HL-60 (cell line): ENCODE results near the gene NFIX.
A peak's percentile ranks its signal among the peaks of the same experiment; 100 is the strongest.

Experiments
- DNase-seq, 2 experiments: peaks; one replicate each; pipeline ENCODE4 v3.0.0-alpha.2; 2010 to 2020; ENCODE audit warnings: low read depth in 1 of 2, low spot score in 1 of 2
- H3K27ac ChIP-seq: fragments of 250-450 bp; sonication (Bioruptor Pico); replicated peaks from 2 replicates; pipeline ENCODE4 v1.5.1; 2020; ENCODE audit warnings: mild to moderate bottlenecking, moderate library complexity
- H3K27me3 ChIP-seq: fragments of 250-450 bp; sonication (Bioruptor Pico); 2 replicates; pipeline ENCODE4 v1.5.1; 2021; ENCODE audit warnings: mild to moderate bottlenecking, moderate library complexity; ENCODE audit not compliant: insufficient read depth, poor library complexity, severe bottlenecking
- H3K4me3 ChIP-seq: replicated peaks from 2 replicates; pipeline ENCODE4 v1.5.1; 2011; ENCODE audit warnings: mild to moderate bottlenecking, control low read depth, low read length; ENCODE audit not compliant: insufficient read depth
- CTCF ChIP-seq: IDR thresholded peaks from one replicate; pipeline ENCODE4 v1.5.1; 2011; ENCODE audit warnings: low read length, control low read depth, inconsistent platforms; ENCODE audit not compliant: insufficient read depth
- GABPA ChIP-seq: IDR thresholded peaks from 2 replicates; pipeline ENCODE4 v1.6.1; 2012; ENCODE audit warnings: low read depth
- POLR2AphosphoS5 ChIP-seq: IDR thresholded peaks from 2 replicates; pipeline ENCODE4 v1.6.1; 2012; ENCODE audit warnings: low read depth
- SPI1 ChIP-seq: IDR thresholded peaks from 2 replicates; pipeline ENCODE4 v1.6.1; 2012; ENCODE audit warnings: low read depth, mild to moderate bottlenecking, borderline replicate concordance
- TF ChIP-seq, protein P1 (sequence below): IDR thresholded peaks from 2 replicates; pipeline ENCODE4 v1.6.1; 2012; ENCODE audit warnings: low read depth; ENCODE audit not compliant: insufficient replicate concordance

NFIX gene

DNA sequence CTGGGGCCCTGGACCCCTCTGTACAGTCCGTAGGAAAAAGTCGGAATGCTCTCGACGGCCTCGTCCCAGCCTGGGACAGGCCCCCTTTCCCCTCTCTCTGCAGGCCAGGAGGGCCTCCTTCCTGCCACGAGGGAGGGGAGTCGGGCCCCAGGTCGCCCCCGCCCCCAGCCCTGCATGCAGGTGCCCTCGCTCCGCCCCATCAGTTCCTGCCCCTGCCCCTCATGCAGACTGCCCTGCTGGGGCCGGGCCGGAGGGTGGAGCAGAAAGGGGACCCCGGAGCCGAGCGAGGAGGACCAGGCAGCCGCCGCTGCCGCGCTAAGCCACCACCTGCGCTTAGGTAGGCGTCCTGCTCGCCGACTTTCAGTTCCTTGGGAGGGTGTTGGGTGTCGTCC, 100.1 kb downstream of the NFIX start:
- peak overlapping the region; percentile 40 for H3K4me3 ChIP-seq
- TF ChIP-seq SPI1 (no peak), GABPA (no peak), POLR2AphosphoS5 (no peak; the same call in 1 of the 2 replicates), CTCF (no peak)
- TF ChIP-seq, protein P1, sequence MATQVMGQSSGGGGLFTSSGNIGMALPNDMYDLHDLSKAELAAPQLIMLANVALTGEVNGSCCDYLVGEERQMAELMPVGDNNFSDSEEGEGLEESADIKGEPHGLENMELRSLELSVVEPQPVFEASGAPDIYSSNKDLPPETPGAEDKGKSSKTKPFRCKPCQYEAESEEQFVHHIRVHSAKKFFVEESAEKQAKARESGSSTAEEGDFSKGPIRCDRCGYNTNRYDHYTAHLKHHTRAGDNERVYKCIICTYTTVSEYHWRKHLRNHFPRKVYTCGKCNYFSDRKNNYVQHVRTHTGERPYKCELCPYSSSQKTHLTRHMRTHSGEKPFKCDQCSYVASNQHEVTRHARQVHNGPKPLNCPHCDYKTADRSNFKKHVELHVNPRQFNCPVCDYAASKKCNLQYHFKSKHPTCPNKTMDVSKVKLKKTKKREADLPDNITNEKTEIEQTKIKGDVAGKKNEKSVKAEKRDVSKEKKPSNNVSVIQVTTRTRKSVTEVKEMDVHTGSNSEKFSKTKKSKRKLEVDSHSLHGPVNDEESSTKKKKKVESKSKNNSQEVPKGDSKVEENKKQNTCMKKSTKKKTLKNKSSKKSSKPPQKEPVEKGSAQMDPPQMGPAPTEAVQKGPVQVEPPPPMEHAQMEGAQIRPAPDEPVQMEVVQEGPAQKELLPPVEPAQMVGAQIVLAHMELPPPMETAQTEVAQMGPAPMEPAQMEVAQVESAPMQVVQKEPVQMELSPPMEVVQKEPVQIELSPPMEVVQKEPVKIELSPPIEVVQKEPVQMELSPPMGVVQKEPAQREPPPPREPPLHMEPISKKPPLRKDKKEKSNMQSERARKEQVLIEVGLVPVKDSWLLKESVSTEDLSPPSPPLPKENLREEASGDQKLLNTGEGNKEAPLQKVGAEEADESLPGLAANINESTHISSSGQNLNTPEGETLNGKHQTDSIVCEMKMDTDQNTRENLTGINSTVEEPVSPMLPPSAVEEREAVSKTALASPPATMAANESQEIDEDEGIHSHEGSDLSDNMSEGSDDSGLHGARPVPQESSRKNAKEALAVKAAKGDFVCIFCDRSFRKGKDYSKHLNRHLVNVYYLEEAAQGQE = no peak

DNA sequence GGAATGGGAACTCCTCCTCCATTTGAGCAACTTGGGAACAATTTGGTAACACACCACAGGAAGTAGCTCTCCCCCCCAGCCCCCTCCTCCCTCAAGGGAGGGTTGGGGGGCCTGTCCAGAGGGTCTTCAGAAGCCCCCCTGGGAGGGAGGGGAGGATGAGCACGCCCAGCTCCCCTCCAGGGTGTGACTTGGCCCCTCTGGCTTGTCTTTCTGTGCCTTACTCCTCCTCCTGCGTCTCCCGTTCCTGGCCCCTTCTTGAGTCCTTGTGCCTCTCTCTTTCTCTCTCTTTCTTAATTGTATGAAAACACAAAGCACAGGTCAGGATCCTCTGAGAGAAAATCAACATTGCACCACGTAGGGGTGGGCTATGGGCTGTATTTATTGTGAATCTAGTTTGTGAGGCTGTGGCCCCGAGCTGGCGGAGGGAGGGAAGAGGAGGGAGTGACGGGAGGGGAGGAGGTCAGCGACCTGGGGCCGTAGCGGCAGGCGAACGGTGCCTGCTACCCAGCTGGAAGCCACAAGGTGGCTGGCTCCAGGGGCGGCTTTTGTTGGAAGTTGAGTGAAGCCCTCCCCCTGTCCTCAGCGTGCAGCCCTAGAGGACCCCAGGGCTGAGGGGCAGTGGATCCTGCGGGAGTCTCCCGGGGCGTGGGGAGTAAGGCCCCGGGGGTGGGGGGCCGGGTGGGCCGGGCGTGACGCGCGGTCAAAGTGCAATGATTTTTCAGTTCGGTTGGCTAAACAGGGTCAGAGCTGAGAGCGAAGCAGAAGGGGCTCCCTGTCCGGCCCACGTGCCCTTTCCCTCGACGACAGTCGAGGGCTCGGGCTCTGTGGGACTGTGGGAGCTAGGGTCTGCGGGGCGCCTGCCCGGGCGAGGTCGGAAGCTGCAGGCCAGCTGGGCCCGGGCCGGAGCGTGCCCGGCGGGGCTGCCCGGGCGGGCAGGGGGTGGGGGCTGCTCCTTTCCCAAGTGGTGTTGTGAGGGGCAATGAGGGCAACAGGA, 101.0 kb downstream of the NFIX start:
- H3K27ac ChIP-seq = peak overlapping the region; percentile 99
- DNase-seq = peak in 1 of 2 experiments; percentile 83
- TF ChIP-seq SPI1 = no peak
- TF ChIP-seq, protein P1 = peak; percentile 0
- TF ChIP-seq CTCF = peak; percentile 1
- no peak for TF ChIP-seq GABPA
- peak; percentile 85 for TF ChIP-seq POLR2AphosphoS5
- H3K27me3 ChIP-seq = no peaks in the 10 kb centered on the region
- peak overlapping the region; percentile 40 for H3K4me3 ChIP-seq

More for the DNA sequence above, 100.1 kb downstream of the NFIX start:
- Histone ChIP-seq H3K27ac (peak overlapping the region; percentile 99), H3K27me3 (no peaks in the 10 kb centered on the region)
- DNase-seq = peak in 1 of 2 experiments; percentile 55

DNA sequence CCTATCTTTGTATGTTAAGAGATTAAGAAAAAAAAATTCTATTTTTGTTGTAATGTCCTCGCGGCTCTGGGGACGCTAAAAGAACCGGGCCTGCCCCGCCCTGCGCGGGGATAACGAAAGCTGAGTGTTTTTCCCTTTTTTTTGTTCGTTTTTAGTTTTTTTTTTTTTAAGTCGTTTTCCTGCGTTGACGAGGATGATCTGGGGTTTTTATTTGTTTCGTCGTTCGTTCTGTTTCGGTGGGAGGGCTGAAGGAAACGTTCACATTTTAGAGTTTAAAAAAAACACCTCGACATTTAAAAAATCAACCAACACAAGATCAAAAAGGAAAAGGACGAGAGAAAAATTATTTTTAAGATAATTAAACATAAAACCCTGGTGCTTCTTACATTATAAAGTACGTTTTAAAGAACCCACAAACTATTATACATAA, 101.8 kb downstream of the NFIX start:
- TF ChIP-seq SPI1 (no peak), POLR2AphosphoS5 (no peak), GABPA (no peak), CTCF (no peak)
- TF ChIP-seq, protein P1 = no peak
- Histone ChIP-seq H3K4me3 (peak overlapping the region; percentile 33), H3K27ac (peak overlapping the region; percentile 99), H3K27me3 (no peaks in the 10 kb centered on the region)
- DNase-seq = no peak
